GM10266 (cell line): ENCODE measurements around the gene NDUFV1.

Experiments
- DNase-seq: peaks from one replicate; pipeline ENCODE4 v3.0.0; 2012; ENCODE audit errors: extremely low spot score
- TF ChIP-seq, protein P1 (sequence below): IDR thresholded peaks from 2 replicates; pipeline ENCODE4 v1.5.1; 2012; ENCODE audit warnings: mild to moderate bottlenecking, low read depth; ENCODE audit not compliant: control insufficient read depth, insufficient read depth; ENCODE audit errors: missing control alignments

Gene NDUFV1

DNA sequence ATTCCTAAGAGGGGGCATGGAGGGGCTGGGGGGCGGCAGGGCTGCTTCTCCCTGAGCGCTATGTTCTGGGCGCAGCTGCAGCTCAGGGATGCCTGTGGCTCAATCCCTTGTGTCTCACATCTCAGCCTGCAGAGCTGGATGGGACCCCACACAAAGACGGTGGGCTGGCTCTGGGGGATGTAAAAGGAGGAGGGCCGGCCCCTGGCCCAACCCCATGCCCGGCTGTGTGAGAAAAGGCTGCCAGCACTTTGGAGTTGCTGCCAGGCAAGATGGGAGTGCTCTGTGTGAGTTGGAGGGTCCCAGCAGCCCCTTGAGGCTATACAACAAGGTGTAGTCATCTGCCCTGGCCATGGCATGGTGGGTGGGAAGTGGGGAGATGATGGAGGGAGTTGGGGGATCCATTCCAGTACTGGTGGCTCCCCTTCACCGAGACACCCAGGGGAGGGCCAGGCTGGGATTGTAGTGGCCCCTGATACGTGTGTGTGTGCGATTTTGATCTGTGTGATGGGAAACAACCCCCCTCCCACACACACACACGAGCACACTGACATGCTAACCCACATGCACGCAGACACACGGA, 34.1 kb downstream of the NDUFV1 start:
- DNase-seq, result no peak
- TF ChIP-seq, protein P1, sequence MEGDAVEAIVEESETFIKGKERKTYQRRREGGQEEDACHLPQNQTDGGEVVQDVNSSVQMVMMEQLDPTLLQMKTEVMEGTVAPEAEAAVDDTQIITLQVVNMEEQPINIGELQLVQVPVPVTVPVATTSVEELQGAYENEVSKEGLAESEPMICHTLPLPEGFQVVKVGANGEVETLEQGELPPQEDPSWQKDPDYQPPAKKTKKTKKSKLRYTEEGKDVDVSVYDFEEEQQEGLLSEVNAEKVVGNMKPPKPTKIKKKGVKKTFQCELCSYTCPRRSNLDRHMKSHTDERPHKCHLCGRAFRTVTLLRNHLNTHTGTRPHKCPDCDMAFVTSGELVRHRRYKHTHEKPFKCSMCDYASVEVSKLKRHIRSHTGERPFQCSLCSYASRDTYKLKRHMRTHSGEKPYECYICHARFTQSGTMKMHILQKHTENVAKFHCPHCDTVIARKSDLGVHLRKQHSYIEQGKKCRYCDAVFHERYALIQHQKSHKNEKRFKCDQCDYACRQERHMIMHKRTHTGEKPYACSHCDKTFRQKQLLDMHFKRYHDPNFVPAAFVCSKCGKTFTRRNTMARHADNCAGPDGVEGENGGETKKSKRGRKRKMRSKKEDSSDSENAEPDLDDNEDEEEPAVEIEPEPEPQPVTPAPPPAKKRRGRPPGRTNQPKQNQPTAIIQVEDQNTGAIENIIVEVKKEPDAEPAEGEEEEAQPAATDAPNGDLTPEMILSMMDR, result no peak

DNA sequence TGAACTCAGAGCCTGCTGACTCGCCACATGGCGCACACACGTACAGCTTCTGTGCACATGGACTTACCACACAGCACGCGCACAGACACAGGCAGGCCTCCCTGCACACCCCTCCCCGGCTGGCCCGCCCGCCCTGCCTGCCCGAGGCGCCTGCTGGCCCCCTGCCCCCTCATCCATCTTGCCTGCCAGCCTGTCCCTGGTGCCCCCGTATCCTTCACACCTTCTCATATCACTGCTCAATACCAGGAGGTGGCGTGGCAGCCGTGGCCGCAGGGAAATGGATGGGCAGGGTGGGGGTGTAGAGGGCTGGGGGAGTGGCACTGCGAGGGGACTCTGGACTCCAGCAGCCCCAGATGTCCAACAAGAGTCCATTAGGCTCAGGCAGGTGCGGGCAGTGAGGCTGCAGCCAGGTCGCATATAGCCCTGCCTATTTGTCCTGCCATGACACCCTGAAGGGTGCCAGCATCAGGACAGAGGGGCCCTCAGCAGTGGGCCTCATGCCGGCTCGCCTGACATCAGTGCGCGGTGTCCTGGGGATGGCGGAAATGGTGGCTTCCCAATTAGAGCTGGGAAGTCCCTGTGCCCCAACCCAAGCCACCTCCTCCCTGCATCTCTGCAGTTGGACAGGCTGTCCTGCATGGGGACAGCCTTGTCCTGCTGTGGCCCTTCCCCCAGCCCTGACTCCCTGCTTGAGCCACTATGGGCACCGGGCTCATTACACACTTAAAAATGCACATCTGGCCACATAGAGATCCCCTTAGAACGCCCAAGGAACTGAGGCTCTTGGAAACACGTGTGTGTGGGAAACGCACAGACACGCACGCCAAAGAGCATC, 34.8 kb downstream of the NDUFV1 start:
- TF ChIP-seq, protein P1, result no peak
- no peak for DNase-seq

DNA sequence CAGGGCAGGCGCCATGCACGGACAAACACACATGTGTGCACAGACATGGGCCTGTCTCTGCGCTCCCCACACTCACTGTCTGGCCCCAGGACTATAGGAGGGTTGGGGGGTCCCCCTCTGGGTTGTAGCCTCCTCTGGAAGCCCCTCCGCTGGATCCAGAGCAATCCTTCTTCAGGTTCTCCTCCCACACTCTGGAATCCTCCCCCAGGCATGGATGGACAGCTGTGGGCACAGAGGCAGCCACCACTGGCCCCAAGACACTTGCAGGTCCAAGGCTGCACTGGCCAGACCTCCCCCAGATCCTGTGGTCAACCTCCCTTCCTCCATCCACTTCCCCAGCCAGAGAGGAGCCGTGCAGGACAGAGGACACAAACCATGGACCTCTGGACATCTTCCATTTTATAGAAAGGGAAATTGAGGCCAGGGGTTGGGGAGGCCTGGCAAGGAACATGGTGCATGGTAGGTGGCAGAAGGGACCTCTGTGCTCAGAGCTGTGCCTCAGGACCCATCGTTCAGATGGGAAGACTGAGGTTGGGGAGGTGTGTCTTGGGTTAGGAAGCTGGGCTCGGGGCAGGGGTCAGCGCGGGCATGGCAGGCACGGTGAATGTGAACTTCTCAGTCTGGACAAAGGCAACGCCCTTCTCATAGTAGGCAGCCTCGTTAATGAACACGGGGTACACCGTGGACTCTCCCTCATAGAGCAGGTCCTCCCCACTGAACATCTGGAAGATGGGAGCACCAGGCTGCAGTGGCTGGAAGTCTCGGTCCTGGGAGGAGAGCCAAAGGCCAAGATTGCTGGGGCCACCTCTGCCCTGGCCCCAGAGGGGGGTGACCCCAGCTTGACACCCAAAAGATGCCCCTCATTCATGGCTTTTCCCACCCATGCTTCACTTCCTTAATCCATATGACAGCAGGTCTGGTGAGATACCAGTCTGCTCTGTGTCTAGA, 35.7 kb downstream of the NDUFV1 start:
- TF ChIP-seq, protein P1, result no peak
- DNase-seq, result no peak

DNA sequence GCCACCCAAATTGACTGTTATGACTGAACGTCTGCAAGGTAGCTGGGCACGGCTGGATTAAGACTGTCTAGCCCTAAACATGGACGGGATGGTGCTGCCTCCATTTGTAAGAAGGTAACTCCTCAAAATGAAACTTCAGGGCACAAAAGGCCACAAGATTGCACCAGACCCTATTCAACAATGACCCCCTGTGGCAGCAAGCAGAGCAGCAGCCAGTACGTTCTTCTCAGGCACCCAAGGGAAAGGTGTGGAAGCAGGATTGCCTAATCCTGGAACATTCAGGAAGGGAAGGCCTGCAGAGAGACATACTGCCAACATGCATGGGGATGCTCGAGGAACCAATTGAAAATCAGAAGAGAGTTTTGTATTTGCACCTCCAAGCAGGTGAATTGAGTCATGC, 37.3 kb downstream of the NDUFV1 start:
- DNase-seq, result no peak
- TF ChIP-seq, protein P1, result peak; percentile 18

DNA sequence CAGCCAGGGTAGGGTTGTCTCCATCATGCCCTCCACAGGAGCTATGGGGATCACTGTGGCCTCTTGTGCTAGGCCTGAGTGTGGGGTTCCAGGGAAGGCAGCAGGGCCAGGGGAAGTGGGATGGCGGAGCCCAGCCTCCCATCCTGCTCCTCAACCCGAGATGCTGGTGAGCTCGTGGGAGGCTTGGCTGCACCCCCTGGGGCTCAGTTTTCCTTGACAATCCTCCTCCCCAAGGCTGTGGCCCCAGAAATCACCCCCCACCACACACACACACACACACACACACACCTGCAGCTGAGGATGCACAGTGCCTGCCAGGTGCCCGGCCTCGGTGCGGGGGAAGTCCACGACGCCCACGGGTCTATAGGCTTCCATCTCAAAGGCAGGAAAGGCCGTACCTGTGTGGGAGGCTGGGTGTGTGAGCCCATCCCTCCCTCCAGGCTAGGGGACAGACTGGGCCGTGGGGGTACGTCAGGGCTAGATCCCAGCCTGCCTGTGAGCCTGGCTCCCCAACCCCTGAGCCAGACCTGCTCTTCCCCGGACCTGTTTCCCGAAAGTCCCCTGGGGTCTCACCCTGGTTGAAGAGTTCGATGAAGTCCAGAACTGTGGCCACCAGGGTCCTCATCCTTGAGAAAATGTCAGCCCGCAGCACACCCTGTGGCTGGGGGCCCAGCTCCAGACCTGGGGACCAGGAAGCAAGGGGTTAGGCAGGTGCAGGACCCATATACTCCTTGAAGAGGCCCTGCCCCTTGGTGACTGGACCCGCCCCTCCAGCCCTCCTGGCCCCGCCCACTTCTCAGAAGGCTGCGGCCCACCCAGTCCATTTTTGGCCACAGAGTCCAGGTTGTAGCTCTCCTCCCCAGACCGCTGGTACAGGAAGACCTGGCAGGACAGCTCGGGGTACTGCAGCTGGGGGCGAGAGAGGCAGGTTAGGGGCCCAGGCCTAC, 38.0 kb downstream of the NDUFV1 start:
- TF ChIP-seq, protein P1, result no peak
- no peak for DNase-seq

DNA sequence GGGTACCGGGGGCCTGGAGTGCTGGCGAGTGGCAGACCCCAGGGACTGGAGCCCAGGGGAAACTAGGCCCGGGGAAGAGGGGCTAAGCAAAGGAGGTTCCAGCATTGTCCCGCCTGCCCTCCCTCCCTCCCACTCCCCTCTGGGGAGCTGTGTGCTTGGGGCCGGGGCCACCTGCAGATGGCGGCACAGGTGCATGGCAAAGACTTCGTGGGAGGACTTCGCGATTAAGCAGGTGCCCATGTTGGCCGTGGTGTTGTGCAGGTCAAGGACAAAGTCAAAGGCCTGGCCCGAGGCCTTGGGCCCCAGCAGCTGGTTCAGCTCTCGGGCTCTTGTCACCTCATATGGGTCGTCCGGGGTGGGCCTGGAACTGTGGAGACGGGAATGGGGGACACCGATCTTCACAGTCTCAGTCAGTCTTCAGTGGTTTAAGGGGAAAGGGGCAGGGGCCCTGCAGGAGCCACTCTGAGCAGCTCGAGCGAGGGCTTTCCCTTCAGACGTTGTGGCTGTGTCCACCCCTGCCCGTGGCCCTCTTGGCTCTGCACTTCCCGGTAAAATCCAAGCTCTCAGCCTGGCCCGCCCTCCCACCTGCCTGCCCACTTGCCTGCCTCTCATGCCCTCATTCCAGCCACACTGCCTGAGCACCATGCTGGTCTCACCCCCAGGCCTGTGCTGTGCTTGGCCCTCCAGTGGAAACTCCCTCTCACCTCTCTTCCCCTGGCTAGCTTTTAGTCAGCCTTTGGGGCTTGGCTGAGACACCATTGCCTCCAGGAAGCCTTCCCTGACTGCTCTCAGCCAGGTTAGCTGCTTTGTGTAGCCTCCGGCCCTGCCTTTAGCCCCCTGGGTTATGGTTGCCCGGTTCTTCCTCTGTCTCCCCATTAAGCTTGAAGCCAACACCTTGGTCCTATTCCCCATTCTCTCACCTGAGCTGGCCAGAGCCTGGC, 39.1 kb downstream of the NDUFV1 start:
- TF ChIP-seq, protein P1, result peak; percentile 2
- no peak for DNase-seq
